NCI-H345 (cell line): ENCODE data around the gene PIGT.
"Not testable (repeated sequence)": the region's sequence is repeated elsewhere in the genome, so short reads cannot be mapped to it uniquely, and the experiment has no call there.

Source experiments
- DNase-seq: peaks from one replicate; lab custom pipeline; 2025; lab: John Stamatoyannopoulos, UW

Gene PIGT

GRCh38 chr20:45462711-45463509 lies 47.0 kb downstream of the PIGT start:
- DNase-seq = no peak

- no peak for DNase-seq
Observed at GRCh38 chr20:45463709-45464108, 47.8 kb downstream of the PIGT start.

GRCh38 chr20:45465491-45466266 lies 49.7 kb downstream of the PIGT start:
- no peak for DNase-seq

- no peak for DNase-seq
Observed at GRCh38 chr20:45467172-45467571, 51.2 kb downstream of the PIGT start.

GRCh38 chr20:45467861-45468260 lies 51.9 kb downstream of the PIGT start:
- DNase-seq = peak; percentile 85

GRCh38 chr20:45469336-45470261 lies 53.7 kb downstream of the PIGT start, which contains the start of gene WFDC2:
Gene WFDC2, plus strand, starts transcription at chr20:45469753. Its CDS starts 29 bp downstream, at chr20:45469782.
- DNase-seq = peak; percentile 73

GRCh38 chr20:45470262-45470931 lies 54.5 kb downstream of the PIGT start:
- peak; percentile 78 for DNase-seq

- peak; percentile 42 for DNase-seq
Observed at GRCh38 chr20:45470937-45471336, 55.0 kb downstream of the PIGT start.

GRCh38 chr20:45472286-45472685 lies 56.3 kb downstream of the PIGT start:
- DNase-seq = not testable (repeated sequence)
